ENCODE measurements around the gene RIMBP2.

- TF ChIP-seq CTCF (IDR thresholded peaks at IDR 0.05; ENCODE audit: borderline replicate concordance, extremely low read depth, low read length, poor library complexity, severe bottlenecking) (no peak), EZH2 (IDR thresholded peaks at IDR 0.05; ENCODE audit: borderline replicate concordance, low read depth, low read length, severe bottlenecking) (no peak)
Observed at GRCh38 chr12:130437555-130438242, 278.4 kb downstream of the RIMBP2 start.
